Endothelial cell of umbilical vein (primary cell): Measurements from ENCODE around the gene MERTK.

Source experiments
- CTCF ChIP-seq, 2 donors: IDR thresholded peaks; 1 replicate in 1 of 2; 2 replicates in 1 of 2; pipeline ENCODE4 v1.5.1; 2011; ENCODE audit warnings: low read length in 2 of 2, mild to moderate bottlenecking in 2 of 2, moderate library complexity in 2 of 2, control low read depth in 1 of 2, inconsistent platforms in 1 of 2, low read depth in 1 of 2; ENCODE audit not compliant: insufficient read depth in 1 of 2; ENCODE audit errors: extremely low read depth in 1 of 2
- EZH2 ChIP-seq: IDR thresholded peaks from 2 replicates; pipeline ENCODE4 v1.6.1; 2012; ENCODE audit warnings: borderline replicate concordance, low read depth, mild to moderate bottlenecking, moderate library complexity, low read length, inconsistent platforms; ENCODE audit not compliant: severe bottlenecking
- FOS ChIP-seq: IDR thresholded peaks from 2 replicates; pipeline ENCODE4 v1.6.1; 2011; ENCODE audit warnings: mild to moderate bottlenecking, low read length, moderate library complexity, borderline replicate concordance; ENCODE audit not compliant: insufficient read depth
- MAX ChIP-seq: IDR thresholded peaks from 2 replicates; pipeline ENCODE4 v1.6.1; 2011; ENCODE audit not compliant: insufficient read depth, insufficient read length
- POLR2A ChIP-seq: IDR thresholded peaks from 2 replicates; pipeline ENCODE4 v1.6.1; 2012; ENCODE audit warnings: low read depth, mild to moderate bottlenecking, control low read depth, low read length

- no peak for TF ChIP-seq CTCF (IDR thresholded peaks at IDR 0.05; ENCODE audit: extremely low read depth in 1 of 2, insufficient read depth in 1 of 2, low read depth in 1 of 2, low read length in 2 of 2)
- no peak for TF ChIP-seq EZH2
- TF ChIP-seq MAX = no peak
- no peak for TF ChIP-seq FOS
- no peak for TF ChIP-seq POLR2A
Observed at GRCh38 chr2:111917106-111917505, 18.7 kb downstream of the MERTK start.
